GM18526 (cell line): ENCODE data around the gene CNGA2.

ENCODE experiments used
- POLR2A ChIP-seq: IDR thresholded peaks from 3 replicates; pipeline ENCODE4 v1.6.1; 2011; ENCODE audit not compliant: insufficient read length; ENCODE audit errors: extremely low read depth

The CNGA2 gene

GRCh38 chrX:151729056-151729725 lies 5.4 kb upstream of the CNGA2 start:
- no peak for TF ChIP-seq POLR2A

GRCh38 chrX:151735219-151735618 lies 673 bp downstream of the CNGA2 start:
- TF ChIP-seq POLR2A, result no peak

- no peak for TF ChIP-seq POLR2A
These were observed 2.1 kb downstream of the CNGA2 start for GRCh38 chrX:151736685-151737084.

- no peak for TF ChIP-seq POLR2A
These were observed 2.9 kb downstream of the CNGA2 start for GRCh38 chrX:151737494-151737893.

GRCh38 chrX:151738751-151739150 lies 4.2 kb downstream of the CNGA2 start:
- TF ChIP-seq POLR2A, result no peak

GRCh38 chrX:151741606-151742005 lies 7.1 kb downstream of the CNGA2 start:
- TF ChIP-seq POLR2A, result no peak

GRCh38 chrX:151742311-151742710 lies 7.8 kb downstream of the CNGA2 start:
- TF ChIP-seq POLR2A, result no peak

DNA sequence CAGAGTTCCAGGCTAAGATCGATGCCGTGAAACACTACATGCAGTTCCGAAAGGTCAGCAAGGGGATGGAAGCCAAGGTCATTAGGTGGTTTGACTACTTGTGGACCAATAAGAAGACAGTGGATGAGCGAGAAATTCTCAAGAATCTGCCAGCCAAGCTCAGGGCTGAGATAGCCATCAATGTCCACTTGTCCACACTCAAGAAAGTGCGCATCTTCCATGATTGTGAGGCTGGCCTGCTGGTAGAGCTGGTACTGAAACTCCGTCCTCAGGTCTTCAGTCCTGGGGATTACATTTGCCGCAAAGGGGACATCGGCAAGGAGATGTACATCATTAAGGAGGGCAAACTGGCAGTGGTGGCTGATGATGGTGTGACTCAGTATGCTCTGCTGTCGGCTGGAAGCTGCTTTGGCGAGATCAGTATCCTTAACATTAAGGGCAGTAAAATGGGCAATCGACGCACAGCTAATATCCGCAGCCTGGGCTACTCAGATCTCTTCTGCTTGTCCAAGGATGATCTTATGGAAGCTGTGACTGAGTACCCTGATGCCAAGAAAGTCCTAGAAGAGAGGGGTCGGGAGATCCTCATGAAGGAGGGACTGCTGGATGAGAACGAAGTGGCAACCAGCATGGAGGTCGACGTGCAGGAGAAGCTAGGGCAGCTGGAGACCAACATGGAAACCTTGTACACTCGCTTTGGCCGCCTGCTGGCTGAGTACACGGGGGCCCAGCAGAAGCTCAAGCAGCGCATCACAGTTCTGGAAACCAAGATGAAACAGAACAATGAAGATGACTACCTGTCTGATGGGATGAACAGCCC lies 9.3 kb downstream of the CNGA2 start:
- no peak for TF ChIP-seq POLR2A

DNA sequence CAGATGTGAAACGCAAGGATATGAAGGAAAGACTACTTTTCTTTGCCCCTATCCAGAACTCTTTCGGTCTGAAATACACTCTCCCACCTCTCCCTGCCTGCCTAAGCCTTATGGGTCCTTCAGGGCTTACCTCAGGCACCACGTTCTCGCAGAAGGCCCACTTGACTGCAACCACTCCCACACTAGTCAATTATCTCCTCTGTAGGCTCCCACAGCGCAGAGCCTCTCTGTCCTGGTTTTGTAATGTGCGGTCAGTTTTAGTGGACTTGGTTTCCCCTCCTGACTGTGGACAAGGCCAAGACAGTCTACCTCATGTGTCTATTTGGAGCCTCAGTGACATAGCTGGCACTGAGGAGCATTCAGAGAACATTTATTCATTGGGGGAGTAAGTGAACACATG lies 11.1 kb downstream of the CNGA2 start:
- no peak for TF ChIP-seq POLR2A

GRCh38 chrX:151746502-151746901 lies 12.0 kb downstream of the CNGA2 start:
- TF ChIP-seq POLR2A, result no peak

GRCh38 chrX:151750511-151750910 lies 16.0 kb downstream of the CNGA2 start:
- TF ChIP-seq POLR2A, result no peak

- no peak for TF ChIP-seq POLR2A
These were observed 18.3 kb downstream of the CNGA2 start for GRCh38 chrX:151752847-151753246.

DNA sequence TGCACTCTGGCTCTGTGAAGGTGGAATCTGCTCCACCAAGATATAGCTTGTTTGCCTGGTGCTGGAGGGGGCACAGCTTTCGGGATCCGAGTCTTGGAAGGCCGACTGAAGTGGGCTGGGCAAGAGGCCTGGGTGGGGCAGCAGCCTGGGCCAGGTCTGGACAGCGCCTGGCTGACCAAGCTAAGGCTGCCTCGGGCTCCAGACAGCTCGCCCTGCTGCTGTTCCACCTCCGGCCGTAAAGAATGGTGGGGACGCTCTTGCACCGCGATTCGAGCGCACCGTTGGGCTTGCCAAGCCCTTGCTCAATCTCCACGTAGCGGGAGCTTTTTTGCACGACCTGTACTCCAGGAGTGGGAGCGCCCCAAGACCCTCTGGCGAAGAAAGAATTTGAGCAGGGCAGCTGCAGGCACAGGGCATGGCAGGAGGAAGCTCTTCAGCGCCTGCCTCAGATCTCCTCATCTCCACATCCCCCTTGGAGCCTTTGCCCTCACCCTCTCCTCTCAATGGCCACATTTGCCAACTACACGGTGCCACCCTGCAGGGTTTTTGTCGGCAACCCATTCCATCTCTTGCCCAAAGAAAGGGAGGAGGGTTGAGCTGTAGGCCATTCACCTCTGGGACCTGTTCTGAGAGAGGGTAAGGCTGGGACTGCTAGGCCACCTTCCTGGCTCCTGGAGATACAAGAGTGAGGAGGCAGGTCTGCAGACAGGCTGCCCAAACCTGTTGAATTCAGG lies 18.9 kb downstream of the CNGA2 start:
- no peak for TF ChIP-seq POLR2A

- no peak for TF ChIP-seq POLR2A
These were observed 19.5 kb downstream of the CNGA2 start for GRCh38 chrX:151754047-151754429.

- TF ChIP-seq POLR2A, result no peak
These were observed 20.2 kb downstream of the CNGA2 start for GRCh38 chrX:151754641-151755215.
